Stomach (tissue), 9 donors: Measurements from ENCODE around the gene KRTAP10-5. TPM values are rescaled to one million over a fixed set of nuclear protein-coding genes. Genes with fewer than 3 reads are reported as not detected.
"Not testable (repeated sequence)": the region's sequence is repeated elsewhere in the genome, so short reads cannot be mapped to it uniquely, and the experiment has no call there.

Experiments
- DNase-seq, 2 donors: peaks; one replicate each; pipeline versions ENCODE4 v3.0.0 to v3.0.0-alpha.2; 2013 to 2019
- H3K27ac ChIP-seq, 5 donors: fragments of 200-600 bp in 4 of 5; sonication (generic) in 4 of 5; one replicate each; pipeline ENCODE4 v1.5.1; 2013 to 2019; ENCODE audit warnings: mild to moderate bottlenecking in 1 of 5, moderate library complexity in 1 of 5
- H3K27me3 ChIP-seq, 3 donors: fragments of 200-600 bp; sonication (generic); one replicate each; pipeline ENCODE4 v1.5.1; 2017 to 2019; ENCODE audit warnings: mixed run types in 1 of 3
- H3K36me3 ChIP-seq, 4 donors: fragments of 200-600 bp; sonication (generic); 1 replicate in 3 of 4; 2 replicates in 1 of 4; pipeline ENCODE4 v1.5.1; 2016 to 2019
- H3K4me1 ChIP-seq, 4 donors: fragments of 200-600 bp; sonication (generic); one replicate each; pipeline ENCODE4 v1.5.1; 2016 to 2019
- H3K4me3 ChIP-seq, 4 donors: fragments of 200-600 bp; sonication (generic) in 3 of 4; one replicate each; pipeline ENCODE4 v1.5.1; 2016 to 2019; ENCODE audit warnings: mild to moderate bottlenecking in 1 of 4
- H3K9me3 ChIP-seq, 4 donors: fragments of 200-600 bp; sonication (generic); one replicate each; pipeline ENCODE4 v1.5.1; 2016 to 2019
- EP300 ChIP-seq: sonication (generic); formaldehyde crosslinking; IDR thresholded peaks from one replicate; pipeline ENCODE4 v1.6.1; 2017; ENCODE audit warnings: antibody characterized with exemption
- POLR2A ChIP-seq, 4 donors: fragments of 450-650 bp; IDR thresholded peaks; one replicate each; pipeline ENCODE4 v1.6.1; 2016; ENCODE audit warnings: antibody characterized with exemption in 4 of 4, control low read depth in 2 of 4, mild to moderate bottlenecking in 1 of 4, moderate library complexity in 1 of 4
- POLR2AphosphoS5 ChIP-seq, 3 donors: sonication (generic); formaldehyde crosslinking; IDR thresholded peaks; one replicate each; pipeline ENCODE4 v1.6.1; 2016; ENCODE audit warnings: antibody characterized with exemption in 3 of 3
- WGBS, 5 donors: extraction: QIAGEN DNeasy Blood & Tissue Kit in 3 of 5; methylation state at CpG; one replicate each; pipeline versions ENCODE4 v1.1.5 to v1.1.7; 2013 to 2018; 5-methylcytosine and 5-hydroxymethylcytosine counted together
- intact Hi-C: fragments of 100-400 bp; cut with DNase I; formaldehyde crosslinking; loops from one replicate; pipeline ENCODE4 v1.15.1; 2023; ENCODE audit warnings: low total_unique reads
- polyA plus RNA-seq, 3 donors: library from polyadenylated mRNA; stranded (reverse); fragments of 200-250 nt; gene quantifications; one replicate each; pipeline ENCODE4 v1.2.3, GENCODE V29; 2013
- total RNA-seq, 5 donors: library from RNA; depleted of rRNA; stranded (reverse); fragments of >200 nt; gene quantifications; one replicate each; pipeline versions ENCODE4 v1.1.0 to v1.2.3, GENCODE V29; 2014 to 2016
- TF ChIP-seq, protein P1 (sequence below), 7 experiments: fragments of 450-650 bp in 4 of 7; fragments of 200-600 bp in 3 of 7; sonication (generic) in 3 of 7; IDR thresholded peaks; one replicate each; pipeline ENCODE4 v1.5.1; 2016 to 2019; ENCODE audit warnings: antibody characterized with exemption in 7 of 7, control low read depth in 2 of 7, mild to moderate bottlenecking in 1 of 7
- donor health status: healthy with polysubstance abuse.
- donor health status: Bipolar disorder and iron deficiency.
- donor health status: healthy.

The KRTAP10-5 gene
- total and polyA plus RNA-seq, 8 donors, result 0.10 TPM; not detected in 7

DNA sequence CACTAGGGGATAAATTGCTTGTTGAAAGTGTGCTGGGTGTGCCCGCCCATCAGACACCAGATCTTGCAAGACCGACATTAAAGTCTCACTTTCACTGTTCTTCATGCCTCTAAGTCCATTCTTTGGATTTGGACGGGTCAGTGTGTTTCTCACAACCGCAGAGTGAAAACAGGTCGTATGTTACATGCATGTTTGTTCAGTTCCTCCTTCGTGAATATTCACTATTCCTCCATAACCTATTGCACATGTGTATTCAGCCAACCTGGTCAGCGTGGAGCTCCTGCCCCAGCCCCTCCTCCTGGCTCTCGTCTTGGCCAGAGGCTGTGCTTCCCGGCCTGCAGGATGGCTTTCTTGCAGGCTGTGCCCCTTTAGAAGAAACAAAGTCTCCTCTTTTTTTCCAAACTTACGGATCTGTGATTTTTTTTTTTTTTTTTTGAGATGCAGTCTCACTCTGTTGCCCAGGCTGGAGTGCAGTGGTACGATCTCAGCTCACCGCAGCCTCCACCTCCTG, 14.1 kb upstream of the KRTAP10-5 start:
- no peak for DNase-seq
- Histone ChIP-seq H3K4me3 (no peak overlapping the region), H3K27me3 (peaks cover 0 to 50% (median 7%) of the 10 kb centered on the region in 3 donors), H3K4me1 (no peaks in the 10 kb centered on the region), H3K9me3 (peaks cover 0 to 17% (median 1%) of the 10 kb centered on the region in 4 donors), H3K27ac (no peak overlapping the region), H3K36me3 (no peaks in the 10 kb centered on the region)
- intact Hi-C loops, result no loop called here
- TF ChIP-seq EP300 (no peak), POLR2A (IDR thresholded peaks at IDR 0.05) (no peak), POLR2AphosphoS5 (IDR thresholded peaks at IDR 0.05) (no peak)
- TF ChIP-seq, protein P1, sequence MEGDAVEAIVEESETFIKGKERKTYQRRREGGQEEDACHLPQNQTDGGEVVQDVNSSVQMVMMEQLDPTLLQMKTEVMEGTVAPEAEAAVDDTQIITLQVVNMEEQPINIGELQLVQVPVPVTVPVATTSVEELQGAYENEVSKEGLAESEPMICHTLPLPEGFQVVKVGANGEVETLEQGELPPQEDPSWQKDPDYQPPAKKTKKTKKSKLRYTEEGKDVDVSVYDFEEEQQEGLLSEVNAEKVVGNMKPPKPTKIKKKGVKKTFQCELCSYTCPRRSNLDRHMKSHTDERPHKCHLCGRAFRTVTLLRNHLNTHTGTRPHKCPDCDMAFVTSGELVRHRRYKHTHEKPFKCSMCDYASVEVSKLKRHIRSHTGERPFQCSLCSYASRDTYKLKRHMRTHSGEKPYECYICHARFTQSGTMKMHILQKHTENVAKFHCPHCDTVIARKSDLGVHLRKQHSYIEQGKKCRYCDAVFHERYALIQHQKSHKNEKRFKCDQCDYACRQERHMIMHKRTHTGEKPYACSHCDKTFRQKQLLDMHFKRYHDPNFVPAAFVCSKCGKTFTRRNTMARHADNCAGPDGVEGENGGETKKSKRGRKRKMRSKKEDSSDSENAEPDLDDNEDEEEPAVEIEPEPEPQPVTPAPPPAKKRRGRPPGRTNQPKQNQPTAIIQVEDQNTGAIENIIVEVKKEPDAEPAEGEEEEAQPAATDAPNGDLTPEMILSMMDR (IDR thresholded peaks at IDR 0.05), result no peak
- WGBS, 5 donors, result 76 to 79% (median 77%) methylated on average over 12 of the region's 12 CpGs

DNA sequence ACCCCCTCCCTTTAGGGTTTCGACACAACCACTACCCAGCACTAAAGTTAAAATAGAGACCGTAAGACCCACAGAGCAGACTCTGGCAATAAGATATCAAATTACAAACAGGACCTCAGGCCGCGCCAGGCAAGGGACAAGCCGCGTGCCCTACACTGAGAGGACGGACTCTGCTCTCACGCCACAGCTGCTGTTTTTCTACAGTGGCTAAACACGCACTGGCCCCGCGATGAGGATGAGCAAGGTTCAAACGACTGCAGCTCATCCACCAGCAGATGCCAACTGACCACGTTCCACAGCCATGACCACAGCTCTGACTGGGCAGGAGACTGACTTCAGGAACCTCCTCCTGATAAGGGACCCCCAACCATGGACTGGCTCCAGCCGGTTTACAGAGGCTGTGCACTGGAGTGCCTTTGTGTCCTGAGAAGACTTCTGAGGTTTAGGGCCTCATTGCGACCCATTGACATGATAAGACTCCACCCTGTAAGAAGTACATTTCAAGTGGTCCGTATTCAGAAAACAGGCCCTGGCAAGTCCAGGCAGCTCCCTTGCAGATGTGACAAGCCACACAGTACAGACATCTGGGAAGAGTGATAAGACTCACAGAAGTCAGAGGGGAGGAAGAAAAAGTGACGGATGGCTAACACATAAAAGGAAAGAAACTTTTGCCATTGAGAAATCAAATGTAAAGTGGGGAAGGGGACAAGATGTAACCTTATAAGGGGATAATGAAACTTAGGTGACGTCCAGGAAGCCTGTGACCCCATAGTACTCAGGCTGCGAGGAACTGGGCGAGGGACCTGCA, 13.4 kb upstream of the KRTAP10-5 start:
- Histone ChIP-seq H3K9me3 (peaks cover 0 to 11% (median 1%) of the 10 kb centered on the region in 4 donors), H3K27me3 (peaks cover 0 to 52% (median 3%) of the 10 kb centered on the region in 3 donors), H3K27ac (no peak overlapping the region), H3K4me3 (no peak overlapping the region), H3K36me3 (no peaks in the 10 kb centered on the region), H3K4me1 (no peaks in the 10 kb centered on the region)
- intact Hi-C loops, result no loop called here
- no peak for DNase-seq
- TF ChIP-seq POLR2A (IDR thresholded peaks at IDR 0.05), result no peak
- no peak for TF ChIP-seq POLR2AphosphoS5 (IDR thresholded peaks at IDR 0.05)
- TF ChIP-seq, protein P1 (IDR thresholded peaks at IDR 0.05), result no peak
- no peak for TF ChIP-seq EP300
- WGBS, 5 donors, result 33 to 55% (median 38%) methylated on average over 20 of the region's 20 CpGs

DNA sequence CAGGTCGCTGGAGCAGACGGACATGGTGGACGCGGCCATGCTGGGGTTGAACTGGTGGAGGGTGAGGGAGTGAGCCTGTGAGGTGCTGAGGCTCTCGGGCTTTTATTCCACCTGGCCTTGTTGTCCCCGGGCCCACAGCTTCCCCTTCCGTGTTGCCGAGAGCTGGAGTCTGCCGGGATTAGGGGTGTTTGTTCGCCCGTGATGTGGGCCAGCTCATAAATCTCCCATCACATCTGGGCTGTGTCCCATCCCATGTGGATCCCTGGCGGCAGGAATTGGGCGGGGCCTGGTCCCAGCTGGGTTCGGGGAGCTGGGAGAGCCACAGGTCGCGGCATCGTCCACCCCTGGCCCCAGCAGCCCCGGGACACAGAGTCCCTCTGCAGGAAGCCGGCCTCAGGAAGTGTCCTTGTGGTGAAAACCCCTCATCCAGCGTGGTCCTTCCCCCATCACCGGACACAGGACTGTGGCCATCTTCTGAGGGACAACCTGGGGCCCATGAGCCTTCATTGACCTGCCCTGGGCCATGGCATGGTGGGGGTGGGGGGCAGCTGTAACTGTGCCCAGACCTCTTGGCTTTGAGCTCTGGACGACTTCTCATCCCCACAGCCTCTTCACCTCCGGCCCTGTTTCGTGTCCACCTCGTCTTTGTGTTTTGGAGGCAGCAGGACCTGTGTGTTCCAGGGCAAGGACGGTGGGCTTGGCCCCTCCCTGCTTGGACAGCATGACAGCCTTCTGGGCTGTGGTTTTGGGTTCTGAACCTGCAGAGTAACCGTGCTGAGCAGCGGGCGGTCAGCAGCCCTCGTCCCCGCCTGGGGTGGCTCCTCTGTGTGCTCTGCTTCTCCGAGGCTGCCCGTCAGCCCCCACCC, 12.3 kb upstream of the KRTAP10-5 start, which contains the start of gene KRTAP10-6:
TSS of gene KRTAP10-6 (minus strand) at position 60 of the 866 bp plus-strand sequence. CDS start at position 39, 21 bp downstream.
- WGBS, 5 donors, result 62 to 73% (median 68%) methylated on average over 12 to 33 of the region's 33 CpGs
- no peaks in the 10 kb centered on the region for H3K4me1 ChIP-seq
- intact Hi-C loops, result no loop called here
- no peak within 1 kb of the TSS for H3K4me3 ChIP-seq
- H3K27ac ChIP-seq, result no peak within 1 kb of the TSS
- H3K27me3 ChIP-seq, result peaks cover 0 to 49% (median 3%) of the 10 kb centered on the region in 3 donors
- peaks cover 0 to under 1% (median 0%) of the 10 kb centered on the region in 4 donors for H3K9me3 ChIP-seq
- H3K36me3 ChIP-seq, result no peaks in the 10 kb centered on the region
- TF ChIP-seq POLR2AphosphoS5 (IDR thresholded peaks at IDR 0.05) (no peak), POLR2A (IDR thresholded peaks at IDR 0.05) (no peak)
- TF ChIP-seq, protein P1 (IDR thresholded peaks at IDR 0.05), result no peak
- no peak for DNase-seq

DNA sequence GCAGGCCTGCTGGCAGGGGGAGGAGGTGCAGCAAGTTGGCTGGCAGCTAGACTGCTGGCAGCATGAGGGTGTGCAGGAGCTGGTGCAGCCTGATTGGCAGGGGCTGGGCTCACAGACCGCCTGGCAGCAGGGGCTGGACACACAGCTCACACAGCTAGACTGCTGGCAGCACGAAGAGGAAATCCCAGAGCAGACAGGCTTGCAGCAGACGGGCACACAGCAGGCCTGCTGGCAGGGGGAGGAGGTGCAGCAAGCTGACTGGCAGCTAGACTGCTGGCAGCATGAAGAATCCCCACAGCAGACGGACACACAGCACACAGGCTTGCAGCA, 11.4 kb upstream of the KRTAP10-5 start:
- peaks cover 0 to 49% (median 3%) of the 10 kb centered on the region in 3 donors for H3K27me3 ChIP-seq
- H3K9me3 ChIP-seq, H3K36me3 ChIP-seq, H3K4me3 ChIP-seq, intact Hi-C loops, H3K4me1 ChIP-seq, H3K27ac ChIP-seq, DNase-seq: not testable (repeated sequence)
- 10 to 43% (median 26%) methylated on average over 2 to 4 of the region's 4 CpGs for WGBS, 5 donors

DNA sequence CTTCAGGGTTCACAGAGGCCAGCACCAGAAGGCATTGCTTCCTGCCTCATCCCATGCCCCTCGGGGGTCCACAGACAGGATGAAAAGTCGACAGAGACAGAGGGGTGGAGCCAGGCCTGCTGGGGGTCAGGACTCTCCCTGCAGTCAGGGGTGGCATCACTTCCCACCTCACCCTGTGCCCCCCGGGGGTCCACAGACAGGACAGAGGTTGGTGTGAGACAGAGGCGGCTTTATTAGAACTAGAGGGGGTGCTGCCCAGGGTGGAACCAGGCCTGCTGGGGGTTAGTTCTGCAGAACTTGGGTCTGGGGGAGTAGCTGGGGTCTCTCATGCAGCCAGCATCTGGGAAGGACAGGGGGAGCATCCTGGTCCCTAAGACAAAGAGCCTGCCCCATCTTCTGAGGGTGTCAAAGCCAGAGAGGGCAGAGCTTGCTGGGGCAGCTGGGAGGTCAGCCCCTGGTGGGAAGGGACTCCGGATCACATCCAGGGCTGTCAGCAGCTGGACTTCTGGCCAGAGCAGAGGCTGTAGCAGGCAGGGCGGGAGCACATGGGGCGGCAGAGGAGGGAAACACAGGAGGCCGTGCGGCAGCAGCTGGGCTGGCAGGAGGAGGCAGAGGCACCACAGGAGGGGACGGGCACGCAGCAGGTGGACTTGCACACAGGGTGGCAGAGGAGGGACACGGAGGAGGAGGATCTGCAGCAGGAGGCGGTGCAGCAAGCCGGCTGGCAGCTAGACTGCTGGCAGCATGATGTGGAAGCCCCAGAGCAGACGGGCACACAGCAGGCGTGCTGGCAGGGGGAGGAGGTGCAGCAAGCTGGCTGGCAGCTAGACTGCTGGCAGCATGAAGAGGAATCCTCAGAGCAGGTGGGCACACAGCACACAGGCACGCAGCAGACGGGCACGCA, 10.7 kb upstream of the KRTAP10-5 start:
- H3K27ac ChIP-seq, DNase-seq, H3K4me3 ChIP-seq, H3K36me3 ChIP-seq, H3K9me3 ChIP-seq, H3K4me1 ChIP-seq, intact Hi-C loops: not testable (repeated sequence)
- H3K27me3 ChIP-seq, result peaks cover 0 to 50% (median 5%) of the 10 kb centered on the region in 3 donors
- 53 to 64% (median 62%) methylated on average over 15 to 18 of the region's 19 CpGs for WGBS, 5 donors
